ENCODE data around the gene SLC39A7. TPM values are rescaled to one million over a fixed set of nuclear protein-coding genes. Genes with fewer than 3 reads are reported as not detected.

SLC39A7 gene
- total and polyA plus RNA-seq, 2 of the 4 experiments (the other 2 are of a cell fraction), result 135 to 208 TPM

DNA sequence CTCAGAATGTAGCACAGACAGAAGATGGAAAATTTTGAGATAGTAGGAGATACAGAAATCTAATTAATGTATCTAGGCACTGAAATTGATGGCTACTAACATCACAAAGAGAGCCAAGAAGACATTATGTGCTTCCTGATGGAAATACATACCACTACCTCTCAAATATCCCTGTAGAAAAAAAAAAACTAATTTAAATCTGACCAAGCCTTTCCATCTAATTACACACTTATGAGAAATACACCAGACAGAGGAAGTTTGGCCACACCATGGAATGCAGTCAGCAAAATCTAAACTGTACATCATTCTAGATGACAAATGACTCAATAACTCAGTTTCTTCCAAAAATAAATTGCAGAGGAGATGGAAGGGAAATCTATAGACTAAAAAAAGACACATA lies 52.1 kb downstream of the SLC39A7 start:
- no peak overlapping the region for H4K5ac ChIP-seq (ENCODE audit: low read depth, low read length)
- peaks cover 11% of the 10 kb centered on the region; the same call in 1 of the 2 replicates for H3K36me3 ChIP-seq (ENCODE audit: control insufficient read depth, insufficient read depth, low read length)
- H2BK120ac ChIP-seq (ENCODE audit: low read depth, low read length), result no peak overlapping the region
- no peak overlapping the region for H2AFZ ChIP-seq (replicated peaks; ENCODE audit: low read length, poor library complexity)
- H2BK20ac ChIP-seq (ENCODE audit: low read depth, low read length), result no peak overlapping the region
- no peak overlapping the region for H3K9ac ChIP-seq (ENCODE audit: low read depth, low read length)
- H3K4me3 ChIP-seq (ENCODE audit: insufficient read depth, low read depth, low read length), result no peak overlapping the region
- dilution Hi-C loops (cut with HindIII; ENCODE audit: low sequenced_read_pairs, unreplicated experiment) (no loop called here), in situ Hi-C loops (cut with MboI; ENCODE audit: low sequenced_read_pairs) (no loop called here), intact Hi-C loops (cut with micrococcal nuclease) (no loop called here)
- H3K56ac ChIP-seq (ENCODE audit: extremely low read depth, insufficient read depth, low read length), result no peak overlapping the region
- H3K4me1 ChIP-seq (ENCODE audit: control insufficient read depth, insufficient read depth, low read length), result peaks cover 12% of the 10 kb centered on the region
- peaks cover 11% of the 10 kb centered on the region for H3K9me1 ChIP-seq (ENCODE audit: insufficient read depth, low read length)
- H4K91ac ChIP-seq (ENCODE audit: insufficient read depth, low read depth, low read length), result no peak overlapping the region
- H2AK9ac ChIP-seq (replicated peaks; ENCODE audit: low read depth, low read length, poor library complexity), result no peak overlapping the region
- no peaks in the 10 kb centered on the region for H3K27me3 ChIP-seq (ENCODE audit: control insufficient read depth, insufficient read depth, low read length)
- peaks cover 3% of the 10 kb centered on the region; the same call in 1 of the 2 replicates for H4K20me1 ChIP-seq (ENCODE audit: insufficient read depth, low read length)
- H3K27ac ChIP-seq (ENCODE audit: insufficient read depth, low read length), result no peak overlapping the region
- CTCF ChIA-PET, result no interaction called here
- no peak overlapping the region for H3K23ac ChIP-seq (ENCODE audit: low read depth, low read length)
- TF ChIP-seq BHLHE40 (IDR thresholded peaks at IDR 0.05; ENCODE audit: low read depth, low read length) (no peak), SMC3 (IDR thresholded peaks at IDR 0.05; ENCODE audit: low read depth, low read length) (no peak), RFX5 (IDR thresholded peaks at IDR 0.05; ENCODE audit: low read depth, low read length) (no peak), RAD21 (IDR thresholded peaks at IDR 0.05; ENCODE audit: low read length) (no peak), RCOR1 (IDR thresholded peaks at IDR 0.05; ENCODE audit: insufficient replicate concordance, low read length) (no peak), MAFK (IDR thresholded peaks at IDR 0.05; ENCODE audit: low read depth, low read length) (no peak), MXI1 (IDR thresholded peaks at IDR 0.05; ENCODE audit: borderline replicate concordance, low read depth, low read length) (no peak), FOS (IDR thresholded peaks at IDR 0.05; ENCODE audit: low read depth, low read length) (no peak)
- TF ChIP-seq, protein P1, sequence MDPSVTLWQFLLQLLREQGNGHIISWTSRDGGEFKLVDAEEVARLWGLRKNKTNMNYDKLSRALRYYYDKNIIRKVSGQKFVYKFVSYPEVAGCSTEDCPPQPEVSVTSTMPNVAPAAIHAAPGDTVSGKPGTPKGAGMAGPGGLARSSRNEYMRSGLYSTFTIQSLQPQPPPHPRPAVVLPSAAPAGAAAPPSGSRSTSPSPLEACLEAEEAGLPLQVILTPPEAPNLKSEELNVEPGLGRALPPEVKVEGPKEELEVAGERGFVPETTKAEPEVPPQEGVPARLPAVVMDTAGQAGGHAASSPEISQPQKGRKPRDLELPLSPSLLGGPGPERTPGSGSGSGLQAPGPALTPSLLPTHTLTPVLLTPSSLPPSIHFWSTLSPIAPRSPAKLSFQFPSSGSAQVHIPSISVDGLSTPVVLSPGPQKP (IDR thresholded peaks at IDR 0.05; ENCODE audit: borderline replicate concordance, low read depth, low read length), result no peak
- H2AK5ac ChIP-seq (ENCODE audit: low read depth, low read length), result no peak overlapping the region
- H3K4ac ChIP-seq (ENCODE audit: low read depth, low read length), result no peak overlapping the region
- no peak overlapping the region for H4K8ac ChIP-seq (ENCODE audit: low read depth in 2 of 2, low read length in 2 of 2)
- no peaks in the 10 kb centered on the region for H3K9me3 ChIP-seq (ENCODE audit: control insufficient read depth, insufficient read depth, low read length)
- no peak overlapping the region for H2BK5ac ChIP-seq (ENCODE audit: low read depth, low read length, poor library complexity, severe bottlenecking)
- BruUV-seq (replicated peaks), result no TSS peak
- no peak for ATAC-seq (ENCODE audit: low read depth)
- POLR2A ChIA-PET (ENCODE audit: unreplicated experiment), result no interaction called here
- H2BK15ac ChIP-seq (ENCODE audit: low read depth, low read length), result no peak overlapping the region
- no peak for DNase-seq
- H3K14ac ChIP-seq (replicated peaks; ENCODE audit: low read depth, low read length), result no peak overlapping the region
- no peak overlapping the region for H3K4me2 ChIP-seq (ENCODE audit: low read depth, low read length)
- no peak overlapping the region for H3K18ac ChIP-seq (ENCODE audit: low read depth, low read length)
- peaks cover 3 to 35% of the 10 kb centered on the region in 2 experiments; a peak in 3 of 4 replicates for H3K79me1 ChIP-seq (ENCODE audit: low read depth in 1 of 2, low read length in 2 of 2)

Small RNAs within 50 kb of the gene (microRNA-seq; reads per million reads assigned to microRNA genes)
- 3.7 to 44.4 reads per million in 2 experiments for gene MIR219A1 (ENCODE audit: insufficient read depth in 1 of 2, insufficient read length in 1 of 2, unreplicated experiment in 1 of 2)
- 4.1 reads per million for gene RNY4P10 (ENCODE audit: insufficient read depth, insufficient read length)

Small RNAs within 50 kb of the gene (small RNA-seq; reads per million reads assigned to genes)
- gene MIR219A1 (0.74 to 35.0 (median 10.3) reads per million in 5 experiments), gene RNY4P10 (0 to 4.8 (median 0.31) reads per million in 5 experiments)

Other genes with a start within 250 kb of the SLC39A7 start
- gene HLA-DMA, start 247.8 kb upstream of the SLC39A7 start, total RNA-seq (2012; rRNA removed), result 1.7 and 2.3 TPM in 2 replicates
- 8.3 and 8.4 TPM in 2 replicates for gene HLA-DMA, start 247.8 kb upstream of the SLC39A7 start, polyA plus RNA-seq (2012; rRNA removed)
- 75.8 and 99.5 TPM in 2 replicates for gene BRD2, start 232.3 kb upstream of the SLC39A7 start, total RNA-seq (2012; rRNA removed)
- gene BRD2, start 232.3 kb upstream of the SLC39A7 start, polyA plus RNA-seq (2012; rRNA removed), result 140 and 144 TPM in 2 replicates
- gene HLA-DOA, start 191.3 kb upstream of the SLC39A7 start, total RNA-seq (2012; rRNA removed), result not detected in 2 replicates
- gene HLA-DOA, start 191.3 kb upstream of the SLC39A7 start, polyA plus RNA-seq (2012; rRNA removed), result not detected in 2 replicates
- gene HLA-DPA1, start 127.2 kb upstream of the SLC39A7 start, total RNA-seq (2012; rRNA removed), result not detected in 2 replicates
- gene HLA-DPA1, start 127.2 kb upstream of the SLC39A7 start, polyA plus RNA-seq (2012; rRNA removed), result not detected in 2 replicates
- gene HLA-DPB1, start 124.9 kb upstream of the SLC39A7 start, total RNA-seq (2012; rRNA removed), result 5.8 and 7.7 TPM in 2 replicates
- gene HLA-DPB1, start 124.9 kb upstream of the SLC39A7 start, polyA plus RNA-seq (2012; rRNA removed), result 9.7 and 10.7 TPM in 2 replicates
- gene COL11A2, start 8.4 kb upstream of the SLC39A7 start, total RNA-seq (2012; rRNA removed), result under 0.01 TPM in 2 replicates
- 0.38 and 0.52 TPM in 2 replicates for gene COL11A2, start 8.4 kb upstream of the SLC39A7 start, polyA plus RNA-seq (2012; rRNA removed)
- gene RXRB, start 202 bp upstream of the SLC39A7 start, total RNA-seq (2012; rRNA removed), result 16.7 and 18.6 TPM in 2 replicates
- gene RXRB, start 202 bp upstream of the SLC39A7 start, polyA plus RNA-seq (2012; rRNA removed), result 46.9 and 53.7 TPM in 2 replicates
- 1.6 and 1.9 TPM in 2 replicates for gene HSD17B8, start 3.8 kb downstream of the SLC39A7 start, total RNA-seq (2012; rRNA removed)
- gene HSD17B8, start 3.8 kb downstream of the SLC39A7 start, polyA plus RNA-seq (2012; rRNA removed), result 3.4 and 4.3 TPM in 2 replicates
- 14.9 and 16.4 TPM in 2 replicates for gene RING1, start 7.6 kb downstream of the SLC39A7 start, total RNA-seq (2012; rRNA removed)
- 38.2 and 40.8 TPM in 2 replicates for gene RING1, start 7.6 kb downstream of the SLC39A7 start, polyA plus RNA-seq (2012; rRNA removed)
- gene VPS52, start 71.0 kb downstream of the SLC39A7 start, total RNA-seq (2012; rRNA removed), result 26.4 and 29.8 TPM in 2 replicates
- gene VPS52, start 71.0 kb downstream of the SLC39A7 start, polyA plus RNA-seq (2012; rRNA removed), result 54.6 and 57.8 TPM in 2 replicates
- 6,097 and 6,577 TPM in 2 replicates for gene RPS18, start 71.2 kb downstream of the SLC39A7 start, total RNA-seq (2012; rRNA removed)
- gene RPS18, start 71.2 kb downstream of the SLC39A7 start, polyA plus RNA-seq (2012; rRNA removed), result 8,417 and 8,876 TPM in 2 replicates
- gene B3GALT4, start 76.3 kb downstream of the SLC39A7 start, total RNA-seq (2012; rRNA removed), result 0.72 and 0.83 TPM in 2 replicates
- gene B3GALT4, start 76.3 kb downstream of the SLC39A7 start, polyA plus RNA-seq (2012; rRNA removed), result 0.49 and 0.70 TPM in 2 replicates
- gene WDR46, start 88.4 kb downstream of the SLC39A7 start, total RNA-seq (2012; rRNA removed), result 68.9 and 73.8 TPM in 2 replicates
- gene WDR46, start 88.4 kb downstream of the SLC39A7 start, polyA plus RNA-seq (2012; rRNA removed), result 81.6 and 88.0 TPM in 2 replicates
- gene PFDN6, start 88.7 kb downstream of the SLC39A7 start, total RNA-seq (2012; rRNA removed), result 24.4 and 41.7 TPM in 2 replicates
- gene PFDN6, start 88.7 kb downstream of the SLC39A7 start, polyA plus RNA-seq (2012; rRNA removed), result 76.5 and 92.1 TPM in 2 replicates
- gene RGL2, start 98.1 kb downstream of the SLC39A7 start, total RNA-seq (2012; rRNA removed), result 4.1 and 4.4 TPM in 2 replicates
- 26.9 TPM in 2 replicates for gene RGL2, start 98.1 kb downstream of the SLC39A7 start, polyA plus RNA-seq (2012; rRNA removed)
- 12.5 and 13.1 TPM in 2 replicates for gene TAPBP, start 113.2 kb downstream of the SLC39A7 start, total RNA-seq (2012; rRNA removed)
- gene TAPBP, start 113.2 kb downstream of the SLC39A7 start, polyA plus RNA-seq (2012; rRNA removed), result 62.5 and 63.3 TPM in 2 replicates
- gene ZBTB22, start 116.9 kb downstream of the SLC39A7 start, total RNA-seq (2012; rRNA removed), result 5.8 and 6.8 TPM in 2 replicates
- gene ZBTB22, start 116.9 kb downstream of the SLC39A7 start, polyA plus RNA-seq (2012; rRNA removed), result 12.7 and 13.0 TPM in 2 replicates
- 77.8 and 92.2 TPM in 2 replicates for gene DAXX, start 122.1 kb downstream of the SLC39A7 start, total RNA-seq (2012; rRNA removed)
- 75.9 and 87.2 TPM in 2 replicates for gene DAXX, start 122.1 kb downstream of the SLC39A7 start, polyA plus RNA-seq (2012; rRNA removed)
- 33.9 and 35.3 TPM in 2 replicates for gene KIFC1, start 191.0 kb downstream of the SLC39A7 start, total RNA-seq (2012; rRNA removed)
- 40.6 and 41.9 TPM in 2 replicates for gene KIFC1, start 191.0 kb downstream of the SLC39A7 start, polyA plus RNA-seq (2012; rRNA removed)
- 9.0 and 12.2 TPM in 2 replicates for gene PHF1, start 210.1 kb downstream of the SLC39A7 start, total RNA-seq (2012; rRNA removed)
- gene PHF1, start 210.1 kb downstream of the SLC39A7 start, polyA plus RNA-seq (2012; rRNA removed), result 47.2 and 50.8 TPM in 2 replicates
- gene CUTA, start 217.2 kb downstream of the SLC39A7 start, total RNA-seq (2012; rRNA removed), result 122 and 136 TPM in 2 replicates
- 427 and 483 TPM in 2 replicates for gene CUTA, start 217.2 kb downstream of the SLC39A7 start, polyA plus RNA-seq (2012; rRNA removed)
- gene SYNGAP1, start 219.2 kb downstream of the SLC39A7 start, total RNA-seq (2012; rRNA removed), result 1.4 TPM in 2 replicates
- 15.3 and 17.0 TPM in 2 replicates for gene SYNGAP1, start 219.2 kb downstream of the SLC39A7 start, polyA plus RNA-seq (2012; rRNA removed)

All from IMR-90 (cell line).